Loucy (cell line): Measurements from ENCODE around the gene MINPP1.

Source experiments
- H2AFZ ChIP-seq: fragments of 200-600 bp; sonication (generic); 2 replicates; pipeline ENCODE4 v1.6.0; 2016; ENCODE audit warnings: antibody characterized with exemption, mild to moderate bottlenecking, low read length, moderate library complexity
- H3F3A ChIP-seq: fragments of 200-600 bp; 2 replicates; pipeline ENCODE4 v1.6.0; 2016; ENCODE audit warnings: antibody characterized with exemption, low read depth, mild to moderate bottlenecking
- H3K27me3 ChIP-seq: fragments of 200-600 bp; sonication (generic); 2 replicates; pipeline ENCODE4 v1.6.1; 2014; ENCODE audit warnings: low read length, mild to moderate bottlenecking; ENCODE audit not compliant: insufficient read depth, poor library complexity, severe bottlenecking
- H3K36me3 ChIP-seq: fragments of 200-600 bp; sonication (generic); 2 replicates; pipeline ENCODE4 v1.6.1; 2016; ENCODE audit warnings: low read length; ENCODE audit not compliant: insufficient read depth
- H3K4me1 ChIP-seq: fragments of 200-600 bp; sonication (generic); 2 replicates; pipeline ENCODE4 v1.5.1; 2014; ENCODE audit warnings: low read length, mild to moderate bottlenecking; ENCODE audit not compliant: insufficient read depth, poor library complexity, severe bottlenecking
- H3K4me2 ChIP-seq: fragments of 200-600 bp; sonication (generic); 2 replicates; pipeline ENCODE4 v1.6.0; 2014; ENCODE audit warnings: antibody characterized with exemption, low read length, low read depth, mild to moderate bottlenecking; ENCODE audit not compliant: poor library complexity, severe bottlenecking
- H3K4me3 ChIP-seq: fragments of 200-600 bp; sonication (generic); 2 replicates; pipeline ENCODE4 v1.5.1; 2014; ENCODE audit warnings: low read length, mild to moderate bottlenecking, mixed read lengths; ENCODE audit not compliant: poor library complexity, severe bottlenecking
- H3K79me2 ChIP-seq: fragments of 200-600 bp; sonication (generic); 2 replicates; pipeline ENCODE4 v1.6.1; 2014; ENCODE audit warnings: low read length; ENCODE audit not compliant: insufficient read depth
- H3K9ac ChIP-seq: fragments of 200-600 bp; sonication (generic); 2 replicates; pipeline ENCODE4 v1.6.0; 2014; ENCODE audit warnings: mild to moderate bottlenecking, low read depth, low read length, moderate library complexity; ENCODE audit not compliant: poor library complexity, severe bottlenecking
- H3K9me2 ChIP-seq: fragments of 200-600 bp; sonication (generic); replicated peaks from 2 replicates; pipeline ENCODE4 v1.6.1; 2016; ENCODE audit warnings: low read depth, low read length, mixed read lengths
- H3K9me3 ChIP-seq: fragments of 200-600 bp; sonication (generic); 2 replicates; pipeline ENCODE4 v1.6.1; 2014; ENCODE audit warnings: mild to moderate bottlenecking, antibody characterized with exemption, low read length, low read depth; ENCODE audit not compliant: insufficient read depth
- H4K20me1 ChIP-seq: fragments of 200-600 bp; sonication (generic); 2 replicates; pipeline ENCODE4 v1.6.0; 2014; ENCODE audit warnings: antibody characterized with exemption, low read length, mild to moderate bottlenecking; ENCODE audit not compliant: insufficient read depth, poor library complexity, severe bottlenecking
- EZH2phosphoT487 ChIP-seq: fragments of 200-600 bp; IDR thresholded peaks from 2 replicates; pipeline ENCODE4 v1.6.1; 2018; ENCODE audit warnings: antibody characterized with exemption, mild to moderate bottlenecking, moderate library complexity, borderline replicate concordance
- TF ChIP-seq, protein P1 (sequence below): fragments of 200-600 bp; sonication (generic); conservative IDR thresholded peaks from 2 replicates; pipeline ENCODE4 v1.5.1; 2014; ENCODE audit warnings: mild to moderate bottlenecking, antibody characterized with exemption, low read length

Gene MINPP1

DNA sequence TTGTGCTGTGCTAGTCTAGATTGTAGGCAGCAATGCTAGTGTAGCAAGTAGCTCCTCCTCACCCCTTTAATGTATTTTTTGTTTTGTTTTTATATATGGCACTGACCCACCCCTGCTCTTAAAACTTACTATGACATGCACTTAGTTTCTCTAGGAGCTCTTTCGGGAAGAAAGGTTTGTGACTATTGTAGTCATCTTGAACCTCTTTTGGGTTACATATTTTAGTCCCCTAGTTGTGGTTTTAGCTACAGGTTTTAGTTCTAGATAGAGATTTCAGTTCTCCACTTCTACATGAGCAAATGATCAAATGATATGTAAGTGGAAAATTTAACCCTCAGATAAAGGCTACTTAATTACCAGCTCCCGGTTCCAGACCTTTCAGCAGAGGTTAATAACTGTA, 14.9 kb downstream of the MINPP1 start:
- no peaks in the 10 kb centered on the region for H3K4me1 ChIP-seq
- peaks cover 13% of the 10 kb centered on the region; the same call in 1 of the 2 replicates for H3K36me3 ChIP-seq

DNA sequence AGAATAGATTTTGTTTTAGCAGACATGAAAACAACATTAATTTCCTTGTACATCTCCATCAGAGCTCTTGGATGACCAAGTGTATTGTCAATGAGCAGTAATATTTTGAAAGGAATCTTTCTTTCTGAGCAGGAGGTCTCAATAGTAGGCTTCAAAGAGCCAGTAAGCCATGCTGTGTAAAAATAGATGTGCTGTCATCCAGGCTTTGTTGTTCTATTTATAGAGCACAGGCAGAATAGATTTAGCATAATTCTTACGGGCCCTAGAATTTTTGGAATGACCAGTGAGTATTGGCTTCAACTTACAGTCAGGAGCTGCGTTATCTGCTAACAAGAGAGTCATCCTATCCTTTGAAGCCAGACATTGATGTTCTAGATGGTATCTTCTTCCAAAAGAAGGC, 19.0 kb downstream of the MINPP1 start:
- Histone ChIP-seq H3F3A (no peaks in the 10 kb centered on the region), H3K9me2 (no peaks in the 10 kb centered on the region), H3K4me3 (no peak overlapping the region), H3K27me3 (no peaks in the 10 kb centered on the region), H2AFZ (no peak overlapping the region), H3K36me3 (peaks cover 18% of the 10 kb centered on the region), H3K9me3 (peaks cover 5% of the 10 kb centered on the region; the same call in 1 of the 2 replicates), H3K4me1 (no peaks in the 10 kb centered on the region), H4K20me1 (no peaks in the 10 kb centered on the region), H3K9ac (no peak overlapping the region), H3K4me2 (no peak overlapping the region), H3K79me2 (no peaks in the 10 kb centered on the region)
- TF ChIP-seq, protein P1, sequence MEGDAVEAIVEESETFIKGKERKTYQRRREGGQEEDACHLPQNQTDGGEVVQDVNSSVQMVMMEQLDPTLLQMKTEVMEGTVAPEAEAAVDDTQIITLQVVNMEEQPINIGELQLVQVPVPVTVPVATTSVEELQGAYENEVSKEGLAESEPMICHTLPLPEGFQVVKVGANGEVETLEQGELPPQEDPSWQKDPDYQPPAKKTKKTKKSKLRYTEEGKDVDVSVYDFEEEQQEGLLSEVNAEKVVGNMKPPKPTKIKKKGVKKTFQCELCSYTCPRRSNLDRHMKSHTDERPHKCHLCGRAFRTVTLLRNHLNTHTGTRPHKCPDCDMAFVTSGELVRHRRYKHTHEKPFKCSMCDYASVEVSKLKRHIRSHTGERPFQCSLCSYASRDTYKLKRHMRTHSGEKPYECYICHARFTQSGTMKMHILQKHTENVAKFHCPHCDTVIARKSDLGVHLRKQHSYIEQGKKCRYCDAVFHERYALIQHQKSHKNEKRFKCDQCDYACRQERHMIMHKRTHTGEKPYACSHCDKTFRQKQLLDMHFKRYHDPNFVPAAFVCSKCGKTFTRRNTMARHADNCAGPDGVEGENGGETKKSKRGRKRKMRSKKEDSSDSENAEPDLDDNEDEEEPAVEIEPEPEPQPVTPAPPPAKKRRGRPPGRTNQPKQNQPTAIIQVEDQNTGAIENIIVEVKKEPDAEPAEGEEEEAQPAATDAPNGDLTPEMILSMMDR, result no peak
- no peak for TF ChIP-seq EZH2phosphoT487

More for the DNA sequence above, 14.9 kb downstream of the MINPP1 start:
- Histone ChIP-seq H3K79me2 (no peaks in the 10 kb centered on the region), H3K9ac (no peak overlapping the region), H3K4me2 (no peak overlapping the region), H4K20me1 (no peaks in the 10 kb centered on the region), H2AFZ (no peak overlapping the region), H3K9me2 (no peaks in the 10 kb centered on the region), H3K27me3 (no peaks in the 10 kb centered on the region), H3K9me3 (no peaks in the 10 kb centered on the region), H3F3A (no peaks in the 10 kb centered on the region), H3K4me3 (no peak overlapping the region)
- TF ChIP-seq EZH2phosphoT487, result no peak
- TF ChIP-seq, protein P1, result no peak

DNA sequence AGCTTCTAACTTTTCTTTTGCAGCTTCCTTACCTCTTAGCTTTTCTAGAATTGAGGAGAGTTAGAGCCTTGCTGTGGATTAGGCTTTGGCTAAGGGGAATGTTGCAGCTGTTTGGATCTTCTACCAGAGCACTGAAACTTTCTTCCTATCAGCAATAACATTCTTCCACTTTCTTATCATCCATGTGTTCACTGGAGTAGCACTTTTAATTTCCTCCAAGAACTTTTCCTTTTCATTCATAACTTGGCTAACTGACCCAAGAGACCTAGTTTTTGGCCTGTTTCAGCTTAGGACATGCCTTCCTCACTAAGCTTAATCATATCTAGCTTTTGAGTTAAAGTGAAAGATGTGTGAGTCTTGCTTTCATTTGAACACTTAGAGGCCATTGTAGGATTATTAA, 19.6 kb downstream of the MINPP1 start:
- H3K4me3 ChIP-seq, result no peak overlapping the region
- peaks cover 5% of the 10 kb centered on the region; the same call in 1 of the 2 replicates for H3K9me3 ChIP-seq
- no peak overlapping the region for H3K4me2 ChIP-seq
- TF ChIP-seq, protein P1, result no peak
- TF ChIP-seq EZH2phosphoT487, result no peak
- no peak overlapping the region for H2AFZ ChIP-seq
- no peaks in the 10 kb centered on the region for H3K27me3 ChIP-seq
- no peaks in the 10 kb centered on the region for H3F3A ChIP-seq
- no peaks in the 10 kb centered on the region for H4K20me1 ChIP-seq
- H3K9me2 ChIP-seq, result no peaks in the 10 kb centered on the region
- peaks cover 18% of the 10 kb centered on the region for H3K36me3 ChIP-seq
- H3K9ac ChIP-seq, result no peak overlapping the region
- no peaks in the 10 kb centered on the region for H3K4me1 ChIP-seq
- no peaks in the 10 kb centered on the region for H3K79me2 ChIP-seq
